ENCODE measurements around the gene SEC24D. TPM values are rescaled to one million over a fixed set of nuclear protein-coding genes. Genes with fewer than 3 reads are reported as not detected.

Gene SEC24D
- total RNA-seq, 2 donors from 2014 or later = 41.5 to 60.4 TPM

- Mint-ChIP-seq H3K36me3 (ENCODE audit: insufficient read depth in 2 of 2) (peaks cover 15 to 17% of the 10 kb centered on the region in 2 donors), H3K27ac (peak overlapping the region; percentile 94), H3K9me3 (no peaks in the 10 kb centered on the region), H3K27me3 (ENCODE audit: low read depth) (no peaks in the 10 kb centered on the region), H3K4me3 (peak overlapping the region; percentile 95 to 99), H3K4me1 (ENCODE audit: low read depth) (peaks cover 38% of the 10 kb centered on the region)
- ATAC-seq (replicated peaks in 1 of 2) (peak; percentile 59 to 63), DNase-seq (peak; percentile 39 to 60)
Observed at GRCh38 chr4:118834960-118835569, 861 bp downstream of the SEC24D start.

- no peaks in the 10 kb centered on the region for H3K27me3 Mint-ChIP-seq (ENCODE audit: low read depth)
- DNase-seq (no peak), ATAC-seq (replicated peaks in 1 of 2) (no peak)
- peaks cover 18 to 20% of the 10 kb centered on the region in 2 donors for H3K36me3 Mint-ChIP-seq (ENCODE audit: insufficient read depth in 2 of 2)
- H3K4me1 Mint-ChIP-seq (ENCODE audit: low read depth) = peaks cover 38% of the 10 kb centered on the region
- H3K27ac Mint-ChIP-seq = peak overlapping the region; percentile 15
- H3K4me3 Mint-ChIP-seq = peak overlapping the region; percentile 34 to 99
- H3K9me3 Mint-ChIP-seq = no peaks in the 10 kb centered on the region
Observed at GRCh38 chr4:118834070-118834469, 1.9 kb downstream of the SEC24D start.

DNA sequence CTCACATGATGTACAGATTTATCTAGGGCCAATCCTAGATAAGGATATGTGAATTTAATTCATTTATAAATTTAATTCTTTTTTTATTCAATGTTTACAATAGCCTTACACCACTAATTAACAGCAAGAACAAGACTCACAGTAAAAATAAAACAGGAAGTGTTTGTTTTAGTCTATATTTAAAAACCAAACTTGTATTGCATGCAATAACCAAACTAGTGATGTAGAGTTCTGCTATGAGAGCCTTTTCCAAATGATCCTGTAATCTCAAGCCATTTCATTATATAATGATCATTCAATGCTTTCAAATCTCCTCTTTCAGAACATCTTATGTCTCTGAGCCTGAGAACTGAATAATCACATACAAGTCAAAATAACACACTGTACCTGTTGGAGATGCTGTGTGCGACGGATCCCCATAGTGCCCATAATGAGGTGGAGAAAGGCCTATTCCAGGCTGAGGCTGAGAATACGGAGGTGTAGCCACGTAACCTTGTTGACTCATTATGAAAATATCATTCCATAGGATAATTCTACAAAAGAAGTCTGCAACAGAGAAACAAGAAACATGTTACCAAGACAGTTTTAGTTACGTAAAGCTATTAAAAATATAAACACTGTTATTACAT, 2.6 kb downstream of the SEC24D start:
- ATAC-seq (replicated peaks in 1 of 2) (no peak), DNase-seq (no peak)
- H3K9me3 Mint-ChIP-seq = no peaks in the 10 kb centered on the region
- no peaks in the 10 kb centered on the region for H3K27me3 Mint-ChIP-seq (ENCODE audit: low read depth)
- H3K4me3 Mint-ChIP-seq = peak overlapping the region in 1 of 2 donors; percentile 42
- H3K36me3 Mint-ChIP-seq (ENCODE audit: insufficient read depth in 2 of 2) = peaks cover 20 to 23% of the 10 kb centered on the region in 2 donors
- peaks cover 43% of the 10 kb centered on the region for H3K4me1 Mint-ChIP-seq (ENCODE audit: low read depth)
- H3K27ac Mint-ChIP-seq = no peak overlapping the region

- ATAC-seq (replicated peaks in 1 of 2) = no peak
- Mint-ChIP-seq H3K36me3 (ENCODE audit: insufficient read depth in 2 of 2) (peaks cover 19 to 22% of the 10 kb centered on the region in 2 donors), H3K4me3 (no peak overlapping the region), H3K4me1 (ENCODE audit: low read depth) (peaks cover 51% of the 10 kb centered on the region), H3K9me3 (no peaks in the 10 kb centered on the region), H3K27me3 (ENCODE audit: low read depth) (no peaks in the 10 kb centered on the region), H3K27ac (peak overlapping the region; percentile 5)
- no peak for DNase-seq
Observed at GRCh38 chr4:118829107-118829506, 6.8 kb downstream of the SEC24D start.

DNA sequence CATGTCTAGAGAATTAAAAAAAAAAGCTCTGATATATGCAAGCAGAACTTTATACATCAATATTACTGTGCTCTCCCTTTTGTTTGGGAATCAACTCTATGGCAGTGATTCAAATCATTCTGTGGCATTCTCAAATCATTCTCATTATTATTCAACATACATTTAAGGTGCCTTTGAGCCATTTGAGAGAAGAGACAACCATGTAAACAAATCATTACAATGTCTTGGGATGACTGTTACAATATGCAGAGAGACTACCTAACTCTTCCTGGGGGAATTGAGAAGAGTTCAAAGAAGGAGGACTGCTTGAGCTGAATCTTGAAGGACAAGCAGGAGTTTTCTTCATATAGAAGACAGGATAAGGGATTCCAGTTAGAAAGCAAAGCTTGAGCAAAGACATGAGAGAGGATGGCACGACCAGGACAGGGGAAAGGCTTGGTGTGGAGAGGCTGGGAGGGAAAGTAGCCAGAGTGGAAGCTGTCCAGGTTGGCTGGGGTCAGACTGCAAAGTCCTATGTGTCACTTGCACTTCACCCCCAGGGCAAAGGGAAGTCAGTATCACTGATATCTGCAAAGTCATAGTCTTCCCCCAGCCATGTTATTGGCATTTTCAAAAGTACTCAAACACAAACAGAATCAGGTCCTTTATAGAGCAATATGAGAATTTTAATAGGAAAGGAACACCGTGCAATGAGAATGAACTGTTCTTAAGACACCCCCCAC, 9.0 kb downstream of the SEC24D start:
- no peak for DNase-seq
- H3K27me3 Mint-ChIP-seq (ENCODE audit: low read depth) = no peaks in the 10 kb centered on the region
- peak in 1 of 2 donors; percentile 70 for ATAC-seq (replicated peaks in 1 of 2)
- no peak overlapping the region for H3K27ac Mint-ChIP-seq
- H3K4me3 Mint-ChIP-seq = peak overlapping the region in 1 of 2 donors; percentile 31
- peaks cover 37% of the 10 kb centered on the region for H3K4me1 Mint-ChIP-seq (ENCODE audit: low read depth)
- peaks cover 18 to 20% of the 10 kb centered on the region in 2 donors for H3K36me3 Mint-ChIP-seq (ENCODE audit: insufficient read depth in 2 of 2)
- H3K9me3 Mint-ChIP-seq = no peaks in the 10 kb centered on the region

GRCh38 chr4:118825799-118826198, 10.1 kb downstream of the SEC24D start:
- Mint-ChIP-seq H3K27me3 (ENCODE audit: low read depth) (no peaks in the 10 kb centered on the region), H3K9me3 (no peaks in the 10 kb centered on the region), H3K4me3 (peak overlapping the region in 1 of 2 donors; percentile 47), H3K27ac (peak overlapping the region; percentile 67), H3K36me3 (ENCODE audit: insufficient read depth in 2 of 2) (peaks cover 15 to 19% of the 10 kb centered on the region in 2 donors), H3K4me1 (ENCODE audit: low read depth) (peaks cover 35% of the 10 kb centered on the region)
- DNase-seq (no peak), ATAC-seq (replicated peaks in 1 of 2) (peak in 1 of 2 donors; percentile 54)

- Mint-ChIP-seq H3K27ac (peak overlapping the region; percentile 64), H3K9me3 (no peaks in the 10 kb centered on the region), H3K36me3 (ENCODE audit: insufficient read depth in 2 of 2) (peaks cover 10 to 14% of the 10 kb centered on the region in 2 donors), H3K27me3 (ENCODE audit: low read depth) (no peaks in the 10 kb centered on the region), H3K4me3 (no peak overlapping the region), H3K4me1 (ENCODE audit: low read depth) (peaks cover 31% of the 10 kb centered on the region)
- no peak for ATAC-seq (replicated peaks in 1 of 2)
- no peak for DNase-seq
Observed at GRCh38 chr4:118824141-118824540, 11.8 kb downstream of the SEC24D start.

DNA sequence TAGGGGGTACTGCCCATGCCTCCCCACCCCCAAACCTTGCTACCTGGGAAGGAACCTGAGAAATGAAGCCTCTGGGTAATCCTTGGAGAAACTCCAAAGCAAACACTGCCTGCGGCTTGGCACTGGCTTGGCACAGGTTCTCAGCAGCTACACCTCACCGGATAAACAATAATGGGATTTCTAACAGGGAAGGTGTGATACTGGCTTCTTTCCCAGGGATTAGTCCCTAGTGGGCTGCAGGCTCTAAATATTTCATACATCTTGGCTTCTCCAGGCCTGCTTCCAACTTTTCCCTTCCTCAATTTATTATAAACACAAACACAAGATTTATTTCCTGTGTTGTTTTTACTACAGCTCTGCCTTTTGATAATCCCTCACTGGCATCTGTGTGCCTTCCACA, 12.5 kb downstream of the SEC24D start:
- no peaks in the 10 kb centered on the region for H3K9me3 Mint-ChIP-seq
- no peak overlapping the region for H3K27ac Mint-ChIP-seq
- ATAC-seq (replicated peaks in 1 of 2) (no peak), DNase-seq (no peak)
- H3K36me3 Mint-ChIP-seq (ENCODE audit: insufficient read depth in 2 of 2) = peaks cover 8 to 10% of the 10 kb centered on the region in 2 donors
- H3K4me1 Mint-ChIP-seq (ENCODE audit: low read depth) = peaks cover 26% of the 10 kb centered on the region
- H3K4me3 Mint-ChIP-seq = no peak overlapping the region
- no peaks in the 10 kb centered on the region for H3K27me3 Mint-ChIP-seq (ENCODE audit: low read depth)

DNA sequence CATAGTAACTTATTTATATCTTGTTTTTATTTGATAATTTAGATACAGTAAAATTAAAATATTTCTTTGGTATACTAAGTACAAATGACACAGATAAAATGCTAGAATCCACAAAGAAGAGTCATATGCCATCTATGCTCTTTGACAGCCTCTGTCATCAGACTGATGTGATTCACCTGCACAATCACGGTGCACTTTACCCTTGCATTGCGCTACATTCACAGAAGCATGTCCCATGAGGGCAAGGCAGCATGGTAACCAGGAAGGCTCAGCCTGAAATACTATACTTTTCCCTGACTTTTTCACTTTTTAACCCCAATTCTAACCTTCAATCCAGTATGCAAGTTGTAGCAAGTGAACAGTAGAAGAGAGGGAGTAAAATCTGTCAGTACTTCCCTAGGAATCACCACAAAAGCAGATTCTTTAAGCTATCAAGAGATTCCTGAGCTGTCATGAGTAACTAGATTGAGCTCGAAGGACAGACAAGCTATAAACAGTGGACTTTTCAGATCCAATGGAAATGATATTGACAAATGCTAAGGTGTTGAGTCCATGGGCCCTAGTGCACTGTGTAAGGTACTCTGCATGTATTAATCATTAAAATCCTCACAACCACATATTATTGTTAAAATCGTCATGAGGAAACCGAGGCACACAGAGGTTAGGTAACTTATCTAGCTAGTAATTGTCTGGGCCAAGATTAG, 14.2 kb downstream of the SEC24D start:
- Mint-ChIP-seq H3K27me3 (ENCODE audit: low read depth) (no peaks in the 10 kb centered on the region), H3K4me1 (ENCODE audit: low read depth) (peaks cover 21% of the 10 kb centered on the region), H3K27ac (no peak overlapping the region), H3K9me3 (no peaks in the 10 kb centered on the region), H3K4me3 (no peak overlapping the region), H3K36me3 (ENCODE audit: insufficient read depth in 2 of 2) (peaks cover 8 to 10% of the 10 kb centered on the region in 2 donors)
- no peak for ATAC-seq (replicated peaks in 1 of 2)
- DNase-seq = no peak

GRCh38 chr4:118817178-118817930, 18.6 kb downstream of the SEC24D start:
- Mint-ChIP-seq H3K27me3 (ENCODE audit: low read depth) (no peaks in the 10 kb centered on the region), H3K27ac (no peak overlapping the region), H3K9me3 (no peaks in the 10 kb centered on the region), H3K36me3 (ENCODE audit: insufficient read depth in 2 of 2) (peaks cover 8 to 25% of the 10 kb centered on the region in 2 donors), H3K4me1 (ENCODE audit: low read depth) (peaks cover 5% of the 10 kb centered on the region), H3K4me3 (no peak overlapping the region)
- ATAC-seq (replicated peaks in 1 of 2) (no peak), DNase-seq (no peak)

GRCh38 chr4:118816538-118817177, 19.3 kb downstream of the SEC24D start:
- peaks cover 8 to 24% of the 10 kb centered on the region in 2 donors for H3K36me3 Mint-ChIP-seq (ENCODE audit: insufficient read depth in 2 of 2)
- no peaks in the 10 kb centered on the region for H3K27me3 Mint-ChIP-seq (ENCODE audit: low read depth)
- DNase-seq (no peak), ATAC-seq (replicated peaks in 1 of 2) (peak in 1 of 2 donors; percentile 55)
- no peak overlapping the region for H3K4me3 Mint-ChIP-seq
- no peak overlapping the region for H3K27ac Mint-ChIP-seq
- H3K9me3 Mint-ChIP-seq = no peaks in the 10 kb centered on the region
- H3K4me1 Mint-ChIP-seq (ENCODE audit: low read depth) = peaks cover 5% of the 10 kb centered on the region

GRCh38 chr4:118814891-118815290, 21.0 kb downstream of the SEC24D start:
- Mint-ChIP-seq H3K4me3 (no peak overlapping the region), H3K36me3 (ENCODE audit: insufficient read depth in 2 of 2) (peaks cover 16 to 32% of the 10 kb centered on the region in 2 donors), H3K27ac (no peak overlapping the region)

More at GRCh38 chr4:118814891-118815290, 21.0 kb downstream of the SEC24D start:
- Mint-ChIP-seq H3K27me3 (ENCODE audit: low read depth) (no peaks in the 10 kb centered on the region), H3K9me3 (no peaks in the 10 kb centered on the region), H3K4me1 (ENCODE audit: low read depth) (peaks cover 5% of the 10 kb centered on the region)
- DNase-seq = no peak
- ATAC-seq (replicated peaks in 1 of 2) = no peak
